Measurements from ENCODE around the gene KLF13.

Gene KLF13

DNA sequence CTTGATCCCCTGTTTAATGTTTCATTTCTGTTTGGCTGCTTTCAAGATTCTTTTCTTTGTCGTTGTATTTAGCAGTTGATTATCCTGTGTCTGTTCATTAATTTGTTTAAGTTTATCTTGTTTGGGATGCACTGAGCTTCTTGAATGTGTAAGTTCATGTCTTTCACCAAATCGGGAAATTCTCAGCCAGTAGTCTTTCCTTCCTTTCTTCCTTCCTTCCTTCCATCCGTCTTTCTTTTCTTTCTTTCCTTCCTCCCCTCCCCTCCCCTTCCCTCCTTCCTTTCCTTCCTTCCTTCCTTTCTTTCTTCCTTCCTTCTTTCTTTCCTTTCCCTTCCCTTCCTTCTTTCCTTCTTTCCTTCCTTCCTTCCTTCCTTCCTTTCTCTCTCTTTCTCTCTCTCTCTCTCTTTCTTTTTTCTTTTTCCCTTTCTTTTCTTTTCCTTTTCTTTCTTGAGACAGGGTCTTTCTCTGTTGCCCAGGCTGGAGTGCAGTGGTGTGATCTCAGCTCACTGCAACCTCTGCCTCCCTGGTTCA lies 35.5 kb upstream of the KLF13 start:
- Histone ChIP-seq H3K4me3 (ENCODE audit: low read length in 2 of 2) (no peak overlapping the region), H3K27me3 (ENCODE audit: control insufficient read depth in 1 of 2, insufficient read depth in 2 of 2, low read length in 2 of 2) (peaks cover 0 to 2% of the 10 kb centered on the region in 2 donors), H3K9me3 (ENCODE audit: control insufficient read depth in 2 of 2, low read length in 2 of 2) (peaks cover 0 to 3% of the 10 kb centered on the region in 2 donors), H3K36me3 (ENCODE audit: control insufficient read depth in 2 of 2, insufficient read depth in 2 of 2, low read length in 2 of 2) (no peaks in the 10 kb centered on the region), H3K9ac (ENCODE audit: low read length in 2 of 2) (no peak overlapping the region), H3K27ac (ENCODE audit: low read length) (no peak overlapping the region), H3K4me1 (ENCODE audit: control insufficient read depth, insufficient read depth, low read length) (no peaks in the 10 kb centered on the region)

GRCh38 chr15:31292391-31293015 lies 34.1 kb upstream of the KLF13 start:
- Histone ChIP-seq H3K27me3 (ENCODE audit: control insufficient read depth in 1 of 2, insufficient read depth in 2 of 2, low read length in 2 of 2) (peaks cover 0 to 2% of the 10 kb centered on the region in 2 donors), H3K4me1 (ENCODE audit: control insufficient read depth, insufficient read depth, low read length) (no peaks in the 10 kb centered on the region), H3K9me3 (ENCODE audit: control insufficient read depth in 2 of 2, low read length in 2 of 2) (peaks cover 0 to 3% of the 10 kb centered on the region in 2 donors), H3K4me3 (ENCODE audit: low read length in 2 of 2) (no peak overlapping the region), H3K9ac (ENCODE audit: low read length in 2 of 2) (no peak overlapping the region), H3K36me3 (ENCODE audit: control insufficient read depth in 2 of 2, insufficient read depth in 2 of 2, low read length in 2 of 2) (no peaks in the 10 kb centered on the region), H3K27ac (ENCODE audit: low read length) (no peak overlapping the region)

DNA sequence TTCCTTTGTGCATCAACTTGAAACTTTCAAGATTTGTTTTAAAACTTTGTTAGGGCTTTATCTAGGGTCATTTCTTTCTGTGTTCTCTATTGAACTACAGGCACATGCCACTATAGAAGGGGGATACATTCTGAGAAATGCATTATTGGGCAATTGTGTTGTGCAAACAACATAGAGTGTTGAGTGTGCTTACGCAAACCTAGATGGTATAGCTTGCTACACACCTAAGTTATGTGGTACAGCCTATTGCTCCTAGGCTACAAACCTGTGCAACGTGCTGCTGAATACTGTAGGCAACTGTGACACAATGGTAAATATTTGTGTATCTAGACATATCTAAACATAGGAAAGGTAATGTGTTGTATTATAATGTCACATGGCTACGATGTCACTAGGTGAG lies 33.0 kb upstream of the KLF13 start:
- Histone ChIP-seq H3K9ac (ENCODE audit: low read length in 2 of 2) (no peak overlapping the region), H3K27ac (ENCODE audit: low read length) (no peak overlapping the region), H3K36me3 (ENCODE audit: control insufficient read depth in 2 of 2, insufficient read depth in 2 of 2, low read length in 2 of 2) (no peaks in the 10 kb centered on the region), H3K4me3 (ENCODE audit: low read length in 2 of 2) (no peak overlapping the region), H3K4me1 (ENCODE audit: control insufficient read depth, insufficient read depth, low read length) (no peaks in the 10 kb centered on the region), H3K9me3 (ENCODE audit: control insufficient read depth in 2 of 2, low read length in 2 of 2) (peaks cover 0 to 3% of the 10 kb centered on the region in 2 donors), H3K27me3 (ENCODE audit: control insufficient read depth in 1 of 2, insufficient read depth in 2 of 2, low read length in 2 of 2) (peaks cover 0 to 2% of the 10 kb centered on the region in 2 donors)

GRCh38 chr15:31294067-31294466 lies 32.6 kb upstream of the KLF13 start:
- no peak overlapping the region for H3K27ac ChIP-seq (ENCODE audit: low read length)
- H3K4me3 ChIP-seq (ENCODE audit: low read length in 2 of 2), result no peak overlapping the region
- H3K27me3 ChIP-seq (ENCODE audit: control insufficient read depth in 1 of 2, insufficient read depth in 2 of 2, low read length in 2 of 2), result peaks cover 0 to 2% of the 10 kb centered on the region in 2 donors
- no peak overlapping the region for H3K9ac ChIP-seq (ENCODE audit: low read length in 2 of 2)
- no peaks in the 10 kb centered on the region for H3K36me3 ChIP-seq (ENCODE audit: control insufficient read depth in 2 of 2, insufficient read depth in 2 of 2, low read length in 2 of 2)
- H3K9me3 ChIP-seq (ENCODE audit: control insufficient read depth in 2 of 2, low read length in 2 of 2), result peaks cover 0 to 3% of the 10 kb centered on the region in 2 donors
- no peaks in the 10 kb centered on the region for H3K4me1 ChIP-seq (ENCODE audit: control insufficient read depth, insufficient read depth, low read length)

DNA sequence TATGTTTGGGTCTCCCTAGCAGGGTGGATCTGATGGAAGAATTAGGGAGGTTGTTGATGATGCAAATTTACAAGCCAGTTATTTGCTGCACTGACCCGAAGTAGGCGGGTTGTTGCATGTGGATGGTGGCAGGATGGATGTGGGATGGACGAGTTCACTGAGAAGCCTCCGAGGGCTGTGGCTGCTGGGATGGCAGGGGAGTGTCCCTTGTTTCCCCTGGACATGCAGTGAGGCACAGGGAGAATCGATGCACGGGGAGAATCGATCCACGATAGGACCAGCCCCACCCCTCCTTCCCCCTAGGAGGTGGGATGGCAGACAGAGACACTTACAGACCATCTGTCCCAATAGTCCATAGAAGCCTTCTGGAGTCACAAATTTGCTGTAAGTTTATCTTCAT lies 31.0 kb upstream of the KLF13 start:
- H3K36me3 ChIP-seq (ENCODE audit: control insufficient read depth in 2 of 2, insufficient read depth in 2 of 2, low read length in 2 of 2), result no peaks in the 10 kb centered on the region
- peaks cover 0 to 3% of the 10 kb centered on the region in 2 donors for H3K9me3 ChIP-seq (ENCODE audit: control insufficient read depth in 2 of 2, low read length in 2 of 2)
- H3K27me3 ChIP-seq (ENCODE audit: control insufficient read depth in 1 of 2, insufficient read depth in 2 of 2, low read length in 2 of 2), result peaks cover 0 to 2% of the 10 kb centered on the region in 2 donors
- H3K4me3 ChIP-seq (ENCODE audit: low read length in 2 of 2), result no peak overlapping the region
- no peaks in the 10 kb centered on the region for H3K4me1 ChIP-seq (ENCODE audit: control insufficient read depth, insufficient read depth, low read length)
- H3K9ac ChIP-seq (ENCODE audit: low read length in 2 of 2), result no peak overlapping the region
- H3K27ac ChIP-seq (ENCODE audit: low read length), result no peak overlapping the region

- Histone ChIP-seq H3K4me3 (ENCODE audit: low read length in 2 of 2) (no peak overlapping the region), H3K4me1 (ENCODE audit: control insufficient read depth, insufficient read depth, low read length) (peaks cover 3% of the 10 kb centered on the region), H3K9me3 (ENCODE audit: control insufficient read depth in 2 of 2, low read length in 2 of 2) (peaks cover 0 to 3% of the 10 kb centered on the region in 2 donors), H3K9ac (ENCODE audit: low read length in 2 of 2) (no peak overlapping the region), H3K27ac (ENCODE audit: low read length) (no peak overlapping the region), H3K27me3 (ENCODE audit: control insufficient read depth in 1 of 2, insufficient read depth in 2 of 2, low read length in 2 of 2) (peaks cover 0 to 2% of the 10 kb centered on the region in 2 donors), H3K36me3 (ENCODE audit: control insufficient read depth in 2 of 2, insufficient read depth in 2 of 2, low read length in 2 of 2) (no peaks in the 10 kb centered on the region)
Observed at GRCh38 chr15:31296219-31296645, 30.4 kb upstream of the KLF13 start.

DNA sequence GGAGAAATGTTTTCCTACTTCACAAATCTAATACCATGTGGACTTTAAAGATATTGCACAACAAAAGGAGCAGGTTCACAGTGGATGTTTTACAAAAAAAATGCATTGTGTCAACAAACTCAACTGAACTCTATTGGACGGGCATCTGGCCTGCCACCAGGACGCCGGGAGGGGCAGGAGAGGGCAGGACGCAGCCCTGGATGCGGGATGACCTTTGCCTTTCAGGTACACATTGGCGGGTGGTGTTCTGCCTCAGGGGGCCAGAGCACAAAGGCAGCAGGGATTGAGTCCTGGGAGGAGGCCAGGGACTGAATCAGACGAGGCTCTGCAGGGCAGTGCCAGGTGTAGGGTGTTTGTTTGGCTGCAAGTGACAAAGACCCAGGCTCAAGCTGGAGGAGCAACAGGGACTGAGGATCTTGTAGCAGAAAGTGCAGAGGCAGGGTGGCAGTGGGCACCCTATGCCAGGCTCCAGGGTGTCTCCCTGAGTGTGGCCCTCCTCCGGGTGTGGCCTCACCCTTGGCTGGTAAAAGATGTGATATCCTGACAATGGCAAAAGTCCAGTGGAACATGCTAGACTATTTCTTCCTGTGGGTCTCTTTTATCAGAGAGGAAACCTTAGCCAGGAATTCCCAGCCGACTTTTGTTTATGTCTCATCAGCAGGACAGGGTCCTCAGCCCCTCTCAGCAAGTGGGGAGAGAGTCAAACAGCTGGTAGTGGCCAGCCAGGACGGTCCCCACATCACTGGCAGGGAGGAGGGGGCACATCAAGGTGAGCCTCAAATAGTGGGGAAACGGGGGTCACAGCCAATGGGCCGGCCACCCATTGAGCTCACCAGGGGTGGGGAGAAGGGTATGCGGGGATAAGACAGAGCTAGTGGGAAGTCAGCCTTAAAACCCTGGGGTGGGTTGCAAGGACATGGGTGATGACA lies 29.7 kb upstream of the KLF13 start:
- no peak overlapping the region for H3K4me3 ChIP-seq (ENCODE audit: low read length in 2 of 2)
- H3K9me3 ChIP-seq (ENCODE audit: control insufficient read depth in 2 of 2, low read length in 2 of 2), result peaks cover 0 to 3% of the 10 kb centered on the region in 2 donors
- no peak overlapping the region for H3K27ac ChIP-seq (ENCODE audit: low read length)
- no peaks in the 10 kb centered on the region for H3K36me3 ChIP-seq (ENCODE audit: control insufficient read depth in 2 of 2, insufficient read depth in 2 of 2, low read length in 2 of 2)
- no peak overlapping the region for H3K9ac ChIP-seq (ENCODE audit: low read length in 2 of 2)
- H3K27me3 ChIP-seq (ENCODE audit: control insufficient read depth in 1 of 2, insufficient read depth in 2 of 2, low read length in 2 of 2), result peaks cover 0 to 2% of the 10 kb centered on the region in 2 donors
- H3K4me1 ChIP-seq (ENCODE audit: control insufficient read depth, insufficient read depth, low read length), result peaks cover 9% of the 10 kb centered on the region

- H3K9ac ChIP-seq (ENCODE audit: low read length in 2 of 2), result no peak overlapping the region
- H3K27ac ChIP-seq (ENCODE audit: low read length), result no peak overlapping the region
- no peaks in the 10 kb centered on the region for H3K27me3 ChIP-seq (ENCODE audit: control insufficient read depth in 1 of 2, insufficient read depth in 2 of 2, low read length in 2 of 2)
- peaks cover 10% of the 10 kb centered on the region for H3K4me1 ChIP-seq (ENCODE audit: control insufficient read depth, insufficient read depth, low read length)
- H3K4me3 ChIP-seq (ENCODE audit: low read length in 2 of 2), result no peak overlapping the region
- H3K9me3 ChIP-seq (ENCODE audit: control insufficient read depth in 2 of 2, low read length in 2 of 2), result peaks cover 0 to 3% of the 10 kb centered on the region in 2 donors
- no peaks in the 10 kb centered on the region for H3K36me3 ChIP-seq (ENCODE audit: control insufficient read depth in 2 of 2, insufficient read depth in 2 of 2, low read length in 2 of 2)
Observed at GRCh38 chr15:31297575-31298456, 28.8 kb upstream of the KLF13 start.

DNA sequence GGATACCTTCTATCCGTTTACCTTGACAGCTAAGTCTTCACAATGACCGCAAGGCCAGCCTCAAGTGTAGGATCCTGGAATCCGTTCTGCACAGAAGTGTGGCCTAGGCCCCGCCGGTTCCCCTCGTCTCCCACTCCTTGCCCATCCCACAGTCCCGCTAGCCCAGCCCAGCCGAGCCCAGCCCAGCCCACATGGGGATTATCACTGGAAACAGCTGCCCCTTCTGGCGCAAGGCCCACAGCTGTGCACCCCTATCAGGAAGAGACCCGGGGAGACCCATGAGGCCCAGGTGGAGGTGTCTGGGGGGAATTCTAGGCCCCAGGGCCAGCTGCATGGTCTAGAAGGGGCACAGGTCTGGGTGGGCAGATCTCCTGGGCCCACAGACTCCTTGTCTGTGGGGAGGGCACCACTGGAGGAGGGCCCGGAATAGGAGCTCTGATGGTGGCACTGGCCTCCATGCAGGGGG lies 27.9 kb upstream of the KLF13 start:
- Histone ChIP-seq H3K9me3 (ENCODE audit: control insufficient read depth in 2 of 2, low read length in 2 of 2) (peaks cover 0 to 1% of the 10 kb centered on the region in 2 donors), H3K36me3 (ENCODE audit: control insufficient read depth in 2 of 2, insufficient read depth in 2 of 2, low read length in 2 of 2) (no peaks in the 10 kb centered on the region), H3K9ac (ENCODE audit: low read length in 2 of 2) (no peak overlapping the region), H3K4me1 (ENCODE audit: control insufficient read depth, insufficient read depth, low read length) (peaks cover 10% of the 10 kb centered on the region), H3K27me3 (ENCODE audit: control insufficient read depth in 1 of 2, insufficient read depth in 2 of 2, low read length in 2 of 2) (no peaks in the 10 kb centered on the region), H3K4me3 (ENCODE audit: low read length in 2 of 2) (no peak overlapping the region), H3K27ac (ENCODE audit: low read length) (no peak overlapping the region)

DNA sequence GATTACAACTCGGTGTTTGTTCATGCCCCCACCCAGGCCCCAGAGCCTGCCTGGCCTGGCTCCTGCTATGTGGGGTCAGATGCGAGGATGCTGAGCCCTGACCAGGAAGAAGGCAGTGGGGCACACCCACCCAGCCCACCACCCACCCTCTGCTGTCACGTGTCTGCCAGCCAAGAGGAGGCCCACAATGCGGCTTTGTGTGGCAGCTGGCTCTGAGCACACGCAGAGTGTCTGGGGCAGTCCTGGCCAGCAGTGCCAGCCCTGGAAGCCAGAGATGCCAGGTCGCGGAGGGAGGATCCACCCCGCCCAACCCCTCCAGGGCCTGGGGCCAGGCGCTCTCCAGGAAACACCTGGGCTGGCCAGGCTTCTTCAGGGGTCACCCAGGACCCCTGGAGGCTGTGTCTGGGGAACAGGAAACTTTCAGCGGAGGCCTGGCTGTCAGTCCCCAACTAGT lies 26.4 kb upstream of the KLF13 start:
- peaks cover 10% of the 10 kb centered on the region for H3K4me1 ChIP-seq (ENCODE audit: control insufficient read depth, insufficient read depth, low read length)
- no peak overlapping the region for H3K27ac ChIP-seq (ENCODE audit: low read length)
- no peaks in the 10 kb centered on the region for H3K9me3 ChIP-seq (ENCODE audit: control insufficient read depth in 2 of 2, low read length in 2 of 2)
- no peak overlapping the region for H3K9ac ChIP-seq (ENCODE audit: low read length in 2 of 2)
- no peak overlapping the region for H3K4me3 ChIP-seq (ENCODE audit: low read length in 2 of 2)
- no peaks in the 10 kb centered on the region for H3K36me3 ChIP-seq (ENCODE audit: control insufficient read depth in 2 of 2, insufficient read depth in 2 of 2, low read length in 2 of 2)
- H3K27me3 ChIP-seq (ENCODE audit: control insufficient read depth in 1 of 2, insufficient read depth in 2 of 2, low read length in 2 of 2), result no peaks in the 10 kb centered on the region

Measured in stomach smooth muscle (tissue), 2 donors.